Stimulated activated naive CD4-positive, alpha-beta T cell treated with Interleukin-2 at 50 U/mL for 16 hours (primary cell): ENCODE results near the gene RBP5.

Experiments
- DNase-seq: peaks from one replicate; lab custom pipeline; 2025; lab: John Stamatoyannopoulos, UW

The RBP5 gene

GRCh38 chr12:7101047-7101693 is 27.5 kb downstream of the RBP5 start:
- DNase-seq = no peak

- DNase-seq = no peak
Measured at GRCh38 chr12:7100239-7100638, 28.4 kb downstream of the RBP5 start.

GRCh38 chr12:7099290-7099996 is 29.2 kb downstream of the RBP5 start:
- no peak for DNase-seq

- no peak for DNase-seq
Measured at GRCh38 chr12:7096979-7097378, 31.7 kb downstream of the RBP5 start.

GRCh38 chr12:7096006-7096932 is 32.4 kb downstream of the RBP5 start:
- no peak for DNase-seq

GRCh38 chr12:7093892-7094291 is 34.8 kb downstream of the RBP5 start:
- DNase-seq = no peak

GRCh38 chr12:7093486-7093885 is 35.2 kb downstream of the RBP5 start:
- no peak for DNase-seq

GRCh38 chr12:7092986-7093460 is 35.7 kb downstream of the RBP5 start:
- no peak for DNase-seq

GRCh38 chr12:7092229-7092985 is 36.3 kb downstream of the RBP5 start, which contains the start of gene C1R:
TSS of gene C1R (minus strand) at chr12:7092445. CDS start at chr12:7092388, 57 bp downstream.
- peak; percentile 57 for DNase-seq

GRCh38 chr12:7091660-7092228 is 36.9 kb downstream of the RBP5 start:
- DNase-seq = no peak

- DNase-seq = no peak
Measured at GRCh38 chr12:7091171-7091570, 37.5 kb downstream of the RBP5 start.

GRCh38 chr12:7090222-7090998 is 38.3 kb downstream of the RBP5 start:
- DNase-seq = no peak

GRCh38 chr12:7089196-7089871 is 39.4 kb downstream of the RBP5 start:
- DNase-seq = no peak

GRCh38 chr12:7083125-7083524 is 45.6 kb downstream of the RBP5 start:
- DNase-seq = no peak

GRCh38 chr12:7081037-7081436 is 47.7 kb downstream of the RBP5 start:
- no peak for DNase-seq

GRCh38 chr12:7079826-7080125 is 48.9 kb downstream of the RBP5 start:
- no peak for DNase-seq

GRCh38 chr12:7078163-7078562 is 50.5 kb downstream of the RBP5 start:
- DNase-seq = no peak

GRCh38 chr12:7076493-7076892 is 52.2 kb downstream of the RBP5 start:
- DNase-seq = no peak

- no peak for DNase-seq
Measured at GRCh38 chr12:7075939-7076338, 52.8 kb downstream of the RBP5 start.

- no peak for DNase-seq
Measured at GRCh38 chr12:7075518-7075917, 53.2 kb downstream of the RBP5 start.
